ENCODE measurements around the gene AKT2. TPM values are rescaled to one million over a fixed set of nuclear protein-coding genes. Genes with fewer than 3 reads are reported as not detected.

AKT2 gene
- total RNA-seq, 3 donors from 2014 or later, result 83.4 to 88.3 (median 84.9) TPM

- Histone ChIP-seq H3K27me3 (peaks cover 15 to 34% of the 10 kb centered on the region in 2 donors), H3K4me3 (peak within 1 kb of the TSS in 2 of 3 donors; percentile 7 to 49), H3K4me1 (no peaks in the 10 kb centered on the region), H3K9me3 (no peaks in the 10 kb centered on the region), H3K36me3 (no peaks in the 10 kb centered on the region), H3K27ac (no peak within 1 kb of the TSS)
- DNase-seq (ENCODE audit: low spot score in 2 of 2), result no peak
- TF ChIP-seq CTCF (IDR thresholded peaks at IDR 0.05) (no peak), POLR2A (IDR thresholded peaks at IDR 0.05) (no peak), POLR2AphosphoS5 (IDR thresholded peaks at IDR 0.05) (no peak)
- intact Hi-C loops (cut with DNase I; ENCODE audit: low total_unique reads), result no loop called here
These were observed 66.9 kb downstream of the AKT2 start, which contains the start of gene TTC9B for GRCh38 chr19:40217934-40218890. Gene TTC9B (minus strand): TSS chr19:40218384. CDS start chr19:40218381, 3 bp downstream.

- no peaks in the 10 kb centered on the region for H3K9me3 ChIP-seq
- intact Hi-C loops (cut with DNase I; ENCODE audit: low total_unique reads), result no loop called here
- peak overlapping the region in 2 of 3 donors; percentile 7 to 49 for H3K4me3 ChIP-seq
- H3K27me3 ChIP-seq, result peaks cover 14 to 30% of the 10 kb centered on the region in 2 donors
- TF ChIP-seq CTCF (IDR thresholded peaks at IDR 0.05) (no peak), POLR2A (IDR thresholded peaks at IDR 0.05) (no peak), POLR2AphosphoS5 (IDR thresholded peaks at IDR 0.05) (no peak)
- no peak overlapping the region for H3K27ac ChIP-seq
- DNase-seq (ENCODE audit: low spot score in 2 of 2), result no peak
- H3K4me1 ChIP-seq, result no peaks in the 10 kb centered on the region
- H3K36me3 ChIP-seq, result no peaks in the 10 kb centered on the region
These were observed 67.9 kb downstream of the AKT2 start for GRCh38 chr19:40217027-40217810.

GRCh38 chr19:40216777-40217026, 68.4 kb downstream of the AKT2 start:
- intact Hi-C loops (cut with DNase I; ENCODE audit: low total_unique reads), result no loop called here
- Histone ChIP-seq H3K27me3 (peaks cover 14 to 30% of the 10 kb centered on the region in 2 donors), H3K9me3 (no peaks in the 10 kb centered on the region), H3K4me1 (no peaks in the 10 kb centered on the region), H3K36me3 (no peaks in the 10 kb centered on the region), H3K27ac (no peak overlapping the region), H3K4me3 (peak overlapping the region in 2 of 3 donors; percentile 7 to 49)
- DNase-seq (ENCODE audit: low spot score in 2 of 2), result no peak
- TF ChIP-seq POLR2A (IDR thresholded peaks at IDR 0.05) (no peak), CTCF (IDR thresholded peaks at IDR 0.05) (no peak), POLR2AphosphoS5 (IDR thresholded peaks at IDR 0.05) (no peak)

GRCh38 chr19:40216013-40216776, 69.0 kb downstream of the AKT2 start:
- no peak for DNase-seq (ENCODE audit: low spot score in 2 of 2)
- H3K27me3 ChIP-seq, result peaks cover 14 to 30% of the 10 kb centered on the region in 2 donors
- H3K4me1 ChIP-seq, result no peaks in the 10 kb centered on the region
- no peak overlapping the region for H3K27ac ChIP-seq
- no peaks in the 10 kb centered on the region for H3K36me3 ChIP-seq
- TF ChIP-seq POLR2A (IDR thresholded peaks at IDR 0.05), result no peak
- TF ChIP-seq CTCF (IDR thresholded peaks at IDR 0.05), result no peak
- TF ChIP-seq POLR2AphosphoS5 (IDR thresholded peaks at IDR 0.05), result no peak
- H3K9me3 ChIP-seq, result no peaks in the 10 kb centered on the region
- intact Hi-C loops (cut with DNase I; ENCODE audit: low total_unique reads), result no loop called here
- H3K4me3 ChIP-seq, result no peak overlapping the region

Data from breast epithelium (tissue), 4 donors.